Kidney (tissue), 14 donors: Measurements from ENCODE around the gene ATG2B. TPM values are rescaled to one million over a fixed set of nuclear protein-coding genes. Genes with fewer than 3 reads are reported as not detected.

Experiments
- DNase-seq, 5 donors: peaks; one replicate each; pipeline ENCODE4 v3.0.0-alpha.2; 2013 to 2020
- FAIRE-seq: peaks from 2 replicates; lab custom pipeline; 2012; peaks lifted over from hg19 to GRCh38; lab: Jason Lieb, UNC
- H3K27ac ChIP-seq, 2 donors: one replicate each; pipeline ENCODE4 v1.7.0; 2013; ENCODE audit warnings: low read depth in 2 of 2, low read length in 2 of 2, inconsistent platforms in 1 of 2
- H3K27me3 ChIP-seq: one replicate; pipeline ENCODE4 v1.7.1; 2013; ENCODE audit warnings: low read length, inconsistent platforms; ENCODE audit not compliant: control insufficient read depth, insufficient read depth
- H3K36me3 ChIP-seq, 3 donors: one replicate each; pipeline versions ENCODE4 v1.7.0 to v1.7.1; 2013; ENCODE audit warnings: low read length in 3 of 3, control low read depth in 1 of 3, inconsistent platforms in 1 of 3; ENCODE audit not compliant: insufficient read depth in 3 of 3, control insufficient read depth in 2 of 3
- H3K4me1 ChIP-seq, 3 donors: one replicate each; pipeline versions ENCODE4 v1.7.0 to v1.7.1; 2013; ENCODE audit warnings: low read length in 3 of 3, inconsistent platforms in 1 of 3, low read depth in 1 of 3; ENCODE audit not compliant: control insufficient read depth in 2 of 3, insufficient read depth in 2 of 3
- H3K4me3 ChIP-seq, 3 donors: one replicate each; pipeline versions ENCODE4 v1.7.0 to v1.8.1; 2013; ENCODE audit warnings: low read length in 3 of 3, control low read depth in 1 of 3, inconsistent platforms in 1 of 3
- H3K9ac ChIP-seq, 3 donors: one replicate each; pipeline versions ENCODE4 v1.7.0 to v1.7.1; 2013; ENCODE audit warnings: low read length in 3 of 3, control low read depth in 1 of 3, inconsistent platforms in 1 of 3
- H3K9me3 ChIP-seq, 3 donors: one replicate each; pipeline versions ENCODE4 v1.7.0 to v1.7.1; 2013; ENCODE audit warnings: low read length in 3 of 3, control low read depth in 1 of 3, inconsistent platforms in 1 of 3; ENCODE audit not compliant: control insufficient read depth in 2 of 3, insufficient read depth in 1 of 3
- CTCF ChIP-seq: IDR thresholded peaks from 3 replicates; pipeline ENCODE4 v1.5.1; 2012; ENCODE audit warnings: mild to moderate bottlenecking, moderate library complexity, borderline replicate concordance; ENCODE audit not compliant: insufficient read depth; ENCODE audit errors: extremely low read depth
- intact Hi-C: fragments of 100-400 bp; cut with DNase I; formaldehyde crosslinking; loops from one replicate; pipeline ENCODE4 v1.11.1; 2022
- polyA plus RNA-seq: library from polyadenylated mRNA; stranded (reverse); fragments of 350-450 nt; fragmentation: Illumina TruSeq; extraction: RNeasy Lipid Tissue Mini Kit (QIAGEN cat#74804); gene quantifications from one replicate; pipeline ENCODE4 v1.2.3, GENCODE V29; 2014; ENCODE audit warnings: low read depth, low replicate concordance; ENCODE audit not compliant: insufficient read depth
- total RNA-seq: library from RNA; stranded (reverse); fragmentation: NEBNext Ultra II Directional; extraction: Animal tissue kit (Norgen Biotek cat#: 25700); gene quantifications from one replicate; pipeline ENCODE4 v1.2.1, GENCODE V29; 2021
- donor health status: control.
- donor health status: control.
- donor health status: control.
- donor health status: control.
- donor health status: control.
- donor health status: DM: yes; HTN: yes; CAD: no.
- donor health status: Normal renal cell carcinoma (clear cell type).

Gene ATG2B
- total and polyA plus RNA-seq, 2 donors from 2014 or later: 3.8 to 35.8 TPM

GRCh38 chr14:96275177-96276112 is 87.7 kb downstream of the ATG2B start:
- Histone ChIP-seq H3K9ac (no peak overlapping the region), H3K9me3 (peaks cover 0 to 9% (median 4%) of the 10 kb centered on the region in 3 donors), H3K4me1 (no peaks in the 10 kb centered on the region), H3K27me3 (no peaks in the 10 kb centered on the region), H3K4me3 (no peak overlapping the region), H3K27ac (no peak overlapping the region), H3K36me3 (no peaks in the 10 kb centered on the region)
- TF ChIP-seq CTCF: peak; percentile 87
- no peak for FAIRE-seq
- intact Hi-C loops: loop anchor here (5.0 kb wide), 1 partner anchor 178 kb away; no protein-coding TSS in a partner anchor
- DNase-seq: peak; percentile 67 to 89 (median 79)

- no peaks in the 10 kb centered on the region for H3K36me3 ChIP-seq
- no peaks in the 10 kb centered on the region for H3K27me3 ChIP-seq
- H3K9me3 ChIP-seq: peaks cover 0 to 9% (median 4%) of the 10 kb centered on the region in 3 donors
- H3K9ac ChIP-seq: no peak overlapping the region
- DNase-seq (peak in 1 of 5 donors; percentile 34), FAIRE-seq (no peak)
- TF ChIP-seq CTCF: no peak
- H3K4me3 ChIP-seq: no peak overlapping the region
- no peaks in the 10 kb centered on the region for H3K4me1 ChIP-seq
- no peak overlapping the region for H3K27ac ChIP-seq
- intact Hi-C loops: no loop called here
Measured at GRCh38 chr14:96274543-96274942, 88.6 kb downstream of the ATG2B start.

GRCh38 chr14:96274122-96274521 is 89.0 kb downstream of the ATG2B start:
- H3K36me3 ChIP-seq: no peaks in the 10 kb centered on the region
- H3K4me3 ChIP-seq: no peak overlapping the region
- H3K27me3 ChIP-seq: no peaks in the 10 kb centered on the region
- no peak for FAIRE-seq
- no peaks in the 10 kb centered on the region for H3K4me1 ChIP-seq
- no peak for DNase-seq
- no peak for TF ChIP-seq CTCF
- H3K9me3 ChIP-seq: peaks cover 0 to 9% (median 4%) of the 10 kb centered on the region in 3 donors
- H3K9ac ChIP-seq: no peak overlapping the region
- intact Hi-C loops: no loop called here
- no peak overlapping the region for H3K27ac ChIP-seq
